GM18505 (cell line): ENCODE results near the gene PAX5.

ENCODE experiments used
- ATAC-seq: cut with Tn5 transposase; IDR thresholded peaks from one replicate; pipeline ENCODE4 v1.9.1; 2021; ENCODE audit not compliant: unreplicated experiment
- POLR2A ChIP-seq: IDR thresholded peaks from 4 replicates; pipeline ENCODE4 v1.6.1; 2011; ENCODE audit warnings: borderline replicate concordance; ENCODE audit not compliant: insufficient read depth, insufficient read length; ENCODE audit errors: extremely low read depth

The PAX5 gene

GRCh38 chr9:36789886-36790285 lies 244.2 kb downstream of the PAX5 start:
- TF ChIP-seq POLR2A = no peak
- ATAC-seq = no peak

GRCh38 chr9:36788534-36788933 lies 245.5 kb downstream of the PAX5 start:
- ATAC-seq = no peak
- TF ChIP-seq POLR2A = no peak

- no peak for TF ChIP-seq POLR2A
- no peak for ATAC-seq
These were observed 246.4 kb downstream of the PAX5 start for GRCh38 chr9:36787709-36788108.
